Stimulated activated CD4-positive, alpha-beta T cell treated with anti-CD3 and anti-CD28 coated beads, Interleukin-12 subunit alpha, Interleukin-12 subunit beta, amount 100 ng/mL, for 4 hours (primary cell): ENCODE measurements around the gene ATP8A2.
A peak's percentile ranks its signal among the peaks of the same experiment; 100 is the strongest.
"Not testable (repeated sequence)": the region's sequence is repeated elsewhere in the genome, so short reads cannot be mapped to it uniquely, and the experiment has no call there.

Experiments
- DNase-seq: peaks from one replicate; pipeline ENCODE4 v3.0.0-alpha.2; 2020

Gene ATP8A2

DNA sequence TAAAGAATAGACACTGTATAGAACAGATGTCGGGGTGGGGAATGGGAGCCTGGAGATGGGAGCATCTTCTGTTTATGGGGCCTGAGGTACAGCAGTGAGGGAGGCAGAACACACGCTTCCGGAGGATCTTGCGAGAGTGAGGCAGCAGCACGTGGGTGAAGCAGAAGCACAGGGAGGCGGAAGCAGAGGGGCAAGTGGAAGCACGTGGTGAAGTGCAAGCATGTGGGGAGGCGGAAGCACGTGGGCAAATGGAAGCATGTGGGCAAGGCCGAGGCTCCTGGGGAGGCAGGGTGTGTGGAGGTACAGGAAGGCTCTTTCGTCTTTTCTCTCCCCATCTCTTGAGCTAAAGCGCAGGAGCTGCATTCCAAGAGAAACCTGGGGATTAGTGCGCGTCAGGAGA lies 198.4 kb downstream of the ATP8A2 start:
- no peak for DNase-seq

DNA sequence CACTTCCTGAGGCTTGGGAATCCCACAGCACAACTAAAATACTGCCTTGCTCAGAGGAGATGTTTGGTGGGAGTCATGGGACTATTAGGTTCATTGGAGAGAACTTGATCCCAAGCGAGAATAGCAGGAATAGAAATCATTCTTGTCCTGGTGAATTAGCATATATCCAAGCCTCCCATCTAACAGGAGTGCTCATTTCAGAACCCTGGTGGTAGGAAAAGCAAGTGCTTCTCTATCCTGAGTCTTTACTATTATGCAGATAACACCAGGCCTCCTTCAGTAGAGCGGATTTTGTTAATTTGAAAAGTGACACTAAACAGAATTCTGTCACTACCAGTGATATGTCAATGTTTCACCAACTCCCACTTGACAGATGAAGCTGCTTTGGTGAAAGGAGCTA lies 199.5 kb downstream of the ATP8A2 start:
- no peak for DNase-seq

DNA sequence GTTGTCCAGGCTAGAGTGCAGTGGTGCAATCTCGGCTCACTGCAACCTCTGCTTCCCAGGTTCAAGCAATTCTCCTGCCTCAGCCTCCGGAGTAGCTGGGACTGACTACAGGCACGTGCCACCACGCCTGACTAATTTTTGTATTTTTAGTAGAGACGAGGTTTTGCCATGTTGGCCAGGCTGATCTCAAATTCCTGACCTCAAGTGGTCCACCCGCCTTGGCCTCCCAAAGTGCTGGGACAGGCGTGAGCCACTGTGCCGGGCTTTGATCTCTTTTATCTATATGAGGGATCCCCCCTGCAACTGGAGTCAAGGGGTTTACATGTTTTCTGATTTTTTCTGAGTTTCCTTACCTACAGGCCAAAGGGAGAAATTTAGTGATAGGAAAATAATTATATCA lies 200.4 kb downstream of the ATP8A2 start:
- not testable (repeated sequence) for DNase-seq

DNA sequence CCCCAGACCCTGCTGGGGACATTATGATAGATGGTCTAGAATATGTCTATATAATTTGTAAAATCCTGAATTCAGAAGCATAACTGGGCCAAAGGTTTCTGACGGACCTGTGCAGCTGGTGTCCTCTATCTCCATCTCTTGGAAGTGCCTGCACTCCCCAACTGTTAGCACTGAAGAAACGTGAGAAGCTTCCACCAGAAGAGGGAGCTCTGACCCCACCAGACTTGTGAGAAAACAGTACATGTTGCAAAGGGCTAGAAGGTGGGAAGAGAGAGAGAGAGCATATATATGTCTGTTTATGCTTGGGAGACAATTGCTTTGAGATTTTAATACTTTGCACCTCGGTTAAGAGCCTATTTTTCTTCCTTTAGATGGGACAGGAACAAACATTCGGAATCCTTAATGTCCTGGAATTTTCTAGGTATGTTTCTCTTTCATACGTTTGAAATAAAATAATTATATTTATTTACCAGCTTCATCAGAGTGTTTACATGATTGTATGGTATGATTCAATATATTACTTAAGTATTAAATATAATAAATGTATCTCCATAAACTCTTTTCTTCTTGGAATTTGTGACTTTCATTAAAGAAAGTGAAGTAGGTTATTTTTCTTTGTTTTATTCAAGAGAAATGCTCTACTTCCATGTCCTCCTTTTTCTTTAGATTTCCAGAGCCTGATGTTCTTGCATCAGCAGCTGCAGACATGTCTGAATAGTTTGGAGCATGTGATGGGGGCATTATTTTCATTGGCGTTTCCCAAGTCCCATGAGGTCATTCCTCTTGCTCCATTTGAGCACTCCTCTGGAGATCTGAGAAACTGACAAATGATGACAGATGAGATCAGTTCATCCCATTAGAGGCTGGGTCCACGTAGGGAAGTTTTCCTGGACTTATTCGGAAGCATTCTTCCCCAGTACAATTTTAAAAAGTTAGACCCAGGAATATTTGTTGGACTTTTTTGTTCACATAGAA lies 202.9 kb downstream of the ATP8A2 start:
- DNase-seq, result peak; percentile 61

DNA sequence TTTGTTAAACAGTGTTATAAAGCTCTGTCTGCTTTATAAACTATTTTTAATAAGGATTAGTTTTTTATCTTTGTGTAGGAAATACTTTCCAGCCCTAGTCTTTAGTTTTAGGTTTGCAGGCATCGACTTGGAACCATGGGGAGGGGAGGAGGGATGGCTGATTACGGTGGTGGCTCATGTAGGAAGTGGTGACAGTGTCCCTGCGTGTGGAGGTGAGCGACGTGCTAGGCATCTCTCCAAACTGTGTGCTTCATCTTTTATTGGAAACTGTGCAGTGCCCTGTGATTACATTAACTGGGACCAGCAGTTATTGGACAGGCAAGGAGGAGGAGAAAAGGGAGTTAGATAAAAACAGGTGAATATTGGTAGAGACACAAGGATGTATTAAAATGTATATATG lies 203.8 kb downstream of the ATP8A2 start:
- DNase-seq, result no peak

DNA sequence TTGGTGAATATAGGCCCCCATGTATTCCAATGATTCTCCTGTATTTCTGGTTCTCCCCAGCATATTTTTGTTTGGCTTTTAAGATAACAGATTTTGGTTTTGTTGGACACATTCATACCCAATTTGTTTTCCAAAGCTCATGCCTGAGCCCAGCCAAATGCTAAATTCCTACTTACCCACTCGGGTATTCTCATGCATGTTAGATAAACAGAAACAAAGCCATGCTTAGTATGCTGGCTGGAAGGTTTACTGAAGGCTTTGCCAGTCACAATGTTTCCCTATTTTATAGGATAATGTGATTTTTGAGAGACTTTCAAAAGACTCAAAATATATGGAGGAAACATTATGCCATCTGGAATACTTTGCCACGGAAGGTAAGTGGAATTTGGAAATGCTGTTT lies 206.8 kb downstream of the ATP8A2 start:
- no peak for DNase-seq

DNA sequence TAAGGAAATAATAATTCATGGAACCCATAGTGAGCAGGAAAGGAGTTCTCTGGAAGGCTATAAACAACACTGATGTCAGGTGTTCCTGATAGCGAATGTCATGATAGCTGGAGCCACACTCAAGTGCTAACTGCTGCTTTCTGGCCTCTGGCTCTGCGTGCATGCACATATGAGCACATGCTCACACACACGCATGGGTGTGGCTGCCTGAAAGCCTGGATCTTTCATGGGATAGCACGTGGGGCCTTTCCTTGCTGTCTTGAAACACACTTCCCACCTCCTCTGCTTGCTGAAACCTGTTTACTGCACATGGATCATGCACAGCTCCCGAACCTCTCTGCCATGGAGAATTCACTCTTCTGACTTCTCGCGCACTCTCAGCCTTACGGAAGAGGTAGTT lies 207.4 kb downstream of the ATP8A2 start:
- no peak for DNase-seq

DNA sequence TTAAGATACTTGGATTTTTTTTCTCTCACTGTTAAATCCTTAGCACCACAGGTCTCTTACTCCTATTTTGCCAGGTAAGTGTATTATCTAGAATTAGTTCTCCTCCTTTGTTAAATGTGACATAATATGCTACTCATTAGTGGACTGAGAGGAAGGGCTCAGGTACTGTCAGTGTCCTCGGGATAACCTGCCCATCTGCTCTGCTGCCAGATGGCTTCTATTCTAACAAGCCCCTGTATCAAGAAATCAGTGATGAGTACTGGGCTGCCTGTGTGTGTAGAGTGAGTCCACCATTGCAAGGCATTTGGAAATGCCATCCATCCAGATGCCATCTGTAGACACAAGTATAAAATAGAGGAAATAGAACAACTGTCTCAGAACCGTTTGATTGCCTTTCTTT lies 209.6 kb downstream of the ATP8A2 start:
- DNase-seq, result no peak

DNA sequence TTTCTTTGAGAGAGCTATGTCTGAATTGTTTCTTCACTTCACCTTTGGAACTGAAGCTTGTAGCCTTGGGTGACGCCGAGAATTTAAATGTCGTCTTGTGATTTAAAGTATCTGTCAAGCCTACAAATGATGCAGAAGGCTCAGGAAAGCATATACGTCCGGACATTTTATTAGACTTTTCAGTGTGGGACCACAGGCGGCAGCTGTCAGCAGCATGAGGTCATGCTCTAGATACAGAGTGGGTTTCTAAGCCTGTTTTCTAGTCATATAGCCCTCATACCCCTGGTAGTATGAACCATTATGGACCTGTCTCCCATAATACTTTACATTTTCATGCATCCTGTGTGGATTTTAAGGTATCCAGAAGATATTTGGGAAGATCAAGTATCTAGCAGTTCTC lies 212.3 kb downstream of the ATP8A2 start:
- no peak for DNase-seq

DNA sequence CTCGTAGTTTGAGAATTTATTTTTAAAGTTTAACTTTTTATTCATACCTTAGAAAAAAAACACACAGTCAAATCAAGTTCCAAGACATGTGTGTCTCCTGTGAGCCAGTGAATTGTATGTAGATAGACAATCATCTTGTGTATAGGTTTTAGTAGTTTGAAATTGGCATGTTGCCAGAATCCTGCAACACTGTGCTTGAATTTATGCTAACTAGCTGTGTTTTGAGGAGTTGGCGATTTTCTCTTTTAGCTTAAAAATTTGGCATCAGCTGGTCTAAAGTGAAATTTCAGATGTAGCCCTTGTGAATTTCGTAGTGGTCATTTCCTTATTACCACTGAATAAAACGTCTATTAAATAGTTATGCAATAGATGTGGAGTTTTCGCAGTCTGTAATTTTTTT lies 213.2 kb downstream of the ATP8A2 start:
- DNase-seq, result no peak

DNA sequence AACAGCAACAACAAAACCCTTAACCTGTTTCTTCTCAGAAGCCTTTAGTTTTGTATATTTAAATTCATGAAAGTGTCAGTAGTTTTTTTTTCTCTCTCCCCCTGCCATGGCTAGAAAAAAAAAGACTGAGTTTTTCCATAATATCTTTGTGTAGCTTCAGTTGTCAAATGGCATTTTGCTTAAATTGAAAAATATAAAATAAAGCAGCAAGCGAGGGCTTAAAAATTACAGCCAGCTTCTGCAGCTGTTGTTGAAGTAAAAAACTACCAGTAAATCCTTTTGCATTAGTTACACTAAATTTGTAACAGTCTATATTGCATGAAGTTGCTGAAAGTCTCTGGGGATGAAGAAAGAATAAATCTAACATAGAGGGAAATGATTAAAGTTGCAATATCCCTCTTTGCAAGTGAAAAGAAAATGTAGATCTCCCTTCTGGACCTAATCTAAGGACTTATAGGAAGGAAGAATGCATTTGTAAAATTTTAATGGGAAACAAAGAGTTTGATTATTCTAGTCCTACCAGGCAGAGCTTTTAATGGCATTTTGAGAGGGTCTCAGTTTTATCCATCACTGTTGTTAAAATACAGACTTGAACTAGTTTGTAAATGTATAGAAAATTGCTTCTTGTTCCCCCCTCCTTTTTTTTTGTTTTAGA lies 215.7 kb downstream of the ATP8A2 start:
- DNase-seq, result no peak

DNA sequence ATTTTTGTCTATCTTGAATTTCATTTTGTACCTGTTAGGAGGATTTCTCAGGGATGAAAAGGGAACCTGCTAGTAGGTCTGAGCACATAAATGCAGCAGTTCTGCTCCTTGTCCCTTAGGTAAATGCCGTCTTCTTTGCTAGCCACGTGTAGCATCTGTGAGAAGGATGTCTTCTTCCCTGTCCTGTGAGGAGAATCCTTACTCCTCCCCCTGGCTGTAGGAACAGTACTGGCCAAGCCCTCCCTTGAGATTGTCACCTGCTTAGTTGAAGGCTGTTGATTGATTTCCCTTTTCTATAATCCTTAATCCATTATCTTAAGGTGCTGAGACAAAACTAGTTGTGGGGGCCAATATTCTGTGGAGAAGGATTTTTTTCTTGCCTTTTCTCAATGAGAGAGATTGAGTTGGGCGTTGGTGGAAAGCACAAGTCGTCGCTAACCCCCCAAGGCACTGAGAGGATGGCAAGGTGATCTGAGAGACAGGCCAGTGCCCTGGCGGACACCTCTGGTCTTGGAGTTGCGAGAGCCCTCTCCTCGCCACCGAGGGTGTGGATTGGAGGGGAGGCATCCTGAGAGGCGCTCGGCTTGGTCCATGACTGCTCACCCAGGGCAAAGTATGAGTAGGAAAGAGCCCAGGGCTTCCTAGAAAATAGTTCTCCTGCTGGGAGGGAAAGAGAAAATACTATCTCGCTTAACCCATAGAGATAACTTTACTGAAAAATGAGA lies 216.7 kb downstream of the ATP8A2 start:
- no peak for DNase-seq

DNA sequence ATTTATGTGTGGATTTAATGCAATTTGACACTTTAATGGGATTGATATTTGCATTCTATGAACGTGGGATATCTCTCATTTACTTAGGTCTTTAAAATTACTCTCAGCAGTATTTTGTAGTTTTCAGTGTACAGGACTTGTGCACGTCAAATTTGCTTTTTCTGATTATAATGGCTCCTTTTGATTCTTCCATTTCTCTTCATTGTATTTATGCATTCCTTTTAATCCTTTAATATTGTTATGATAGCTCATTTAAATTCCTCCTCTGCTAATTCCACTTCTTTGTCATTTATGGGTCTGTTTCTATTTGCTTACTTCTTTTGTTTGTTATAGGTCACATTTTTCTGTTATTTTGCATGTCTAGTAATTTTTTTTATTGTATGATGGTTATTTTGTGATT lies 226.6 kb downstream of the ATP8A2 start:
- DNase-seq, result no peak

DNA sequence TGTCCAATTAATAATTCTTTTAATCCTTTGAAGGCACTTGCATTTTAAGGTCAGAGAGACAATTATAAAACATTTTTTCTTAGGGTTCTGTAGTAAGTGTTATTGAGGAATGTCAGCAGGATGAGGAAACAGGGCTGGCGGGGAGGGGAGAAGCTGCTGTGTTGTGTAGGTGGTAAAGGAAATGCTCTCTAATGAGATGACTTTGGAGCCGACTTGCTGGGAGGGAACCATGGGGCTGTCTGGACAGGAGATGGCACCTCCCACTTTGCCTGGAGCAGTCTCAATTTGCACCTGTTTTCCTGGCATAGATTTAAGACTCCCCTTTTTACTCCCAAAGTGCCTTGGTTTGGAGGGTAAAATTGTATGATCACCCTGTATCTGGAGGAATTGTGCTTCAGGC lies 230.4 kb downstream of the ATP8A2 start:
- DNase-seq, result no peak

DNA sequence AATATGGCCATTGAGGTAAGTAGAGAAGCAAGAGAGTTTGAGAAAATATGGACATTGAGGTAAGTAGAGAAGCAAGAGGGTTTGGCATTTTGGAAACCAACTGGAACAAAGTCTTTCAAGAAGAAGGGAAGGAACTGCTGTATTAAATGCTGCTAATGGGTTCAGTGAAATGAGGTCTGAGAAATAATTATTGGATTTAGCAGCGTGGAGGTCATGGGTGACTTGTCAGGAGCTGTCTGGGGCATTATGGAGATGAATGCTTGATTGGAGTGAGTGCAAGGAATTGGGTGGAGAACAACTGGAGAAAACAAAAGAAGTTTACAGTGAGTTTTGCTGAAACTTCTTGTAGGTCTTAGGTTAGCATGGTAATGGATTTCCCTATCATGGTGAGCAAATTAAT lies 232.3 kb downstream of the ATP8A2 start:
- DNase-seq, result no peak

DNA sequence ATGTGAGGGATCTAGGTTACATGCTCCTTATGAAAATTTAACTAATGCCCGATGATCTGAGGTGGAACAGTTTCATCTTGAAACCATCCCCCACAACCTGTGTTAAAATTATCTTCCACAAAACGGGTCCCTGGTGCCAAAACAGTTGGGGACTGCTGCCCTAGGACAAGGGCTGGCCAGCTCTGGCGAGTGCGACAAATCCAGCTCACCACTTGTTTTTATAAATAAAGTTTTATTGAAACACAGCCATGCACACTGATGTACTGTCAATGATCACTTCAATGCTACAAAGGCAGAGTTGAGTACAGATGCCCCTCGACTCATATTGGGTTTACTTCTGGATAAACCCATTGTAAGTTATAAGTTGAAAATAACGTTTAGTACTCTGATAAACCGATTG lies 235.3 kb downstream of the ATP8A2 start:
- DNase-seq, result no peak

DNA sequence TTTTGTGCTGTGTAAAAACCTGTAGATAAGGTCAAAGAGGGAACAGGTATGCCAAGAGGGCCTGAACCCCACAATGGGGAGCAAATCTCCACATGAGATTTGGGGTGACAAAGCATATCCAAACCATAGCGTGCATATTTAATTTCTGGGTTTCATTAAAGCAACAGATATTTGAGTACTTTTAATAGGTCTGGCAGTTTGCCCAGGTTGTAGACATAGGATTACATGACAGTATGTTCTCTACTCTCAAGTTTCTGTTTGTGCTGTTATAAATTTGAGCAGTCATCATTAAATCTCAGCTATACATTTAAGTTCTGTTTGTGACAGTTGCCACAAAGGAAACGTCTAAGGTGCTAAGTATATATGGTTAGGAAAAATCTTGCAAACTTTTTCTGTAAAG lies 236.4 kb downstream of the ATP8A2 start:
- DNase-seq, result no peak

DNA sequence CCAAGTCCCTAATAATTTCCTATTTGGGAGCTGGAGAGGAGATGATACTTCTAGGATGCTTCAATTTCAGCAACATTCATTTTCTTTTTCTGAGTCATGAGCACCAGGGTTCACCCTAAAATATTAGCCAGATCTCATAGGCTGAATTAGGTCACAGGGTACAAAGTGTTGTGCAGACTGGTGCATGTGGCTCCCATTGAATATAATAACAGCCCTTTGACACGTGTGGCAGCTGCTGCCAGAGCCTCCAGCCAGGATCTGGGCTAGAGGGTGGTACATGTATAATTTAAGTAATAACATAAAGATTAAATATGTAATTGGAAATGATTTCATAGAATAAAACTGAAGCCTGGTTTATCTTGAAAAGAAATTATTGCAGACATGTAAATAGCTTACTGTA lies 244.9 kb downstream of the ATP8A2 start:
- no peak for DNase-seq

DNA sequence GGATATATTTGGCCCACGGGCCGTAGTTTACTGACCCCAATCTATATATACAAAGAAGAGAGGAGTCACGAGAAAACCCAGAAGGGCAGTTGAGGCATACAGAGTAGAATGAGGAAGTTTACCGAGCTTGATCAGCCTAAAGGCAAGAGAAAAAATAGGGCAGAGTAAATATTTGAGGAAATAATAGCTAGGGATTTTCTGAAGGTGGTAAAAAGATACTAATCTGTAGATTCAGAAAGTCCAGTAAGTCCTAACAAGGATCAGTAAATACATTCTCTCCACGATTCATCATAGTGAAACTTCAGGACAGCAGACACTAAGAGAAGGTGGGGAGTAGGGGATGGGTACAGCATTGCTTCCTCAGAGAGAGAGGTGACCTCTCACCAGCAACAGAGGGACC lies 248.1 kb downstream of the ATP8A2 start:
- DNase-seq, result no peak

DNA sequence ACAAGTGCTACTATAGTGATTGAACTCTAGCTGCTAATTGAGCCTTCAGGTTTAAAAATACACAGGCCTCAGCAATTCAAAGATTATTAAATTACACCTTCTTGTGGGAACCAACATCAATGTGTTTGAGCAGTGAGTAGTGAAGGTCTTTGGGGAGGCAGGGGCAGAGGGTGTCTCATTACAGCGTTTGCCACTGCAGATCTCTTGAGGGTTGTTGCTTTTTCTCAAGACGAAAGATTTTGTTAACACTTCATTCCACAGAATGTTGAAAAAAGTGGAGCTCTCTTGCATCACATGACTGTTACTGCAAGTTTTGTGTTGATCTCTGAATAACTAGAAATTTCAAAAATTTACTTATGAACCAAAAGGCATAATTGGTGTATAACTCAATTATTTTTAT lies 253.6 kb downstream of the ATP8A2 start:
- no peak for DNase-seq

DNA sequence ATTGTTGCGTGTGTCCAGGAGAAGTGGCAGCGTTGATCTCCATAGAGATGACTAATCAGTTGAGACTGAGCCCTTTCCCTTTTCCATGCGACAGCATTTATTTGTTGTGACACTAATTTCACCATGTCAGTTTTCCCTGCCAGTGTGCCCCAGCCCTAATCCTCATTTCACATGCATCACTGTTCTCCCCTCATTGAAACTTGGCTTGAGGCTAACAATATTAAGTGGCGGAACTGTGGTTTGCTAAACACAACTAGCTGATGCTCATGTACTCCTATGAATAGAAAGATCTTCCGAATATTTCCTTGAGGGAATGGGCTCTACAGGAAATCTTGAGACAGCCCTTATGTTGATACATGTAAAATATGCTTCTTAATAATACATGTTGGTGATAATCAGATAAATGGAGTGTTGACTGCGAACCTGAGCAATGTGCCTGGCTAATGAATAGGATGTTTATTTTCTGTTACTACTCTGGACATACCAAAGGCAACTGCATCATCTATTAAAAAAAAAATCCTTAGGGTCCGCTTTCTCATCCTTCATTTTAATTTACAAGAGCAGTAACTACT lies 258.6 kb downstream of the ATP8A2 start:
- DNase-seq, result no peak

DNA sequence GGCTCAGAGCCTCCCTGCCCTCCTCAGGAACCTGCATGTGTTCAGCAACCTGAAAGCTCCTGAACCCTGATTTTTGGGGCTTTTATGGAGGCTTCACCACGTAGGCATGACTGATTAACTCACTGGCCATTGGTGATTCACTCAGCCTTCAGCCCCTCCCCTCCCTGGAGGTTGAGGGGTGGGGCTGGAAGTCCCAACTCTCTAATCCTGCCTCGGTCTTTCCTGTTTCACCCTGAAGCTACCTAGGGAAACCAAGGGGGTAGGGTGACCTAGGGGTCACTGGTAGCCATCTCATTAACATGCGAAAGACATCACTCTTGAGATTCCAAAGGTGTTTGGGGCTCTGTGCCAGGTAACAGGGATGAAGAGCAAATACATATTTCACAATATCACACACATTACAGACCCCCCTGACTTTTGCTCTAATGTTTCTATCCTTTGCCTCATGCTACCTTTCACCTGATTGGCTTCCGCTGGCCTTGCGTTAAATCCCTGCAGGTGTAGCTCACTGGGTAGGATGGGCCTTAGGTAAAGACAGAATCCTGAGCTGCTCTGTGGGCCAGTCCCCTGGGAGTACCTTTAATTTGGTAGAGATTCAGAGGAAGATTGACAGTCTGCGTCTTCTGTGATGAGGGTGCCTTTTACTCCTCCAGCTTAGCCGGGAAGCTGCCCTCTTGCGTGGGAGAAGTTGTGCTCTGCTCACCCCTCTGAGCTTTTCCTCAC lies 260.6 kb downstream of the ATP8A2 start:
- no peak for DNase-seq

DNA sequence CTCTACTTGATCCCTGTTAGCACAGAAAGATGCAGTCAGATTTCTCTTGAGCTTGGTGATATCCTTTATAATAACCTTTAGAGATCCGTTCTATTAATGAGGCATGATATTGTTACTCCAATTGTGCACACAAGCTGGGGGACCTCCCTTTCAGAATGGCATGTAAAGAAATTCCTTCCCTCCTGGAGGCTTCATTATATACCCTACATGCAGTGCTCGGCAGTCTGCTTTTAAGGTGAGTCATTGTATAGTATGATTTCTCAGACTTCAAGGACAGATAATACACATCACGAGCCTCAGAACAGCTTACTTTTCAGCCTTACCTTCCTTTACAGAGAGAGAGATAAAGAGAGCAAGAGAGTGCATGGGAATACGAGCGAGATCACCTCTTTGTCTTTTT lies 261.3 kb downstream of the ATP8A2 start:
- no peak for DNase-seq
